DOHH2 (cell line): ENCODE results near the gene CD3G.

ENCODE experiments used
- CTCF ChIP-seq: fragments of 200-600 bp; sonication (generic); IDR thresholded peaks from one replicate; pipeline ENCODE4 v1.5.1; 2014; ENCODE audit warnings: antibody characterized with exemption, mild to moderate bottlenecking, low read depth, low read length; ENCODE audit not compliant: poor library complexity, severe bottlenecking
- EZH2phosphoT487 ChIP-seq: fragments of 200-600 bp; sonication (generic); IDR thresholded peaks from 2 replicates; pipeline ENCODE4 v1.6.1; 2017; ENCODE audit warnings: borderline replicate concordance, mild to moderate bottlenecking, antibody characterized with exemption, low read length, moderate library complexity, mixed read lengths

- TF ChIP-seq CTCF (no peak), EZH2phosphoT487 (no peak)
These were observed 31.8 kb downstream of the CD3G start for GRCh38 chr11:118375978-118376377.
